ENCODE measurements around the gene GNAS. TPM values are rescaled to one million over a fixed set of nuclear protein-coding genes. Genes with fewer than 3 reads are reported as not detected.
"Not testable (repeated sequence)": the region's sequence is repeated elsewhere in the genome, so short reads cannot be mapped to it uniquely, and the experiment has no call there.

GNAS gene
- total RNA-seq, 1 experiment from 2014 or later = 344 TPM

DNA sequence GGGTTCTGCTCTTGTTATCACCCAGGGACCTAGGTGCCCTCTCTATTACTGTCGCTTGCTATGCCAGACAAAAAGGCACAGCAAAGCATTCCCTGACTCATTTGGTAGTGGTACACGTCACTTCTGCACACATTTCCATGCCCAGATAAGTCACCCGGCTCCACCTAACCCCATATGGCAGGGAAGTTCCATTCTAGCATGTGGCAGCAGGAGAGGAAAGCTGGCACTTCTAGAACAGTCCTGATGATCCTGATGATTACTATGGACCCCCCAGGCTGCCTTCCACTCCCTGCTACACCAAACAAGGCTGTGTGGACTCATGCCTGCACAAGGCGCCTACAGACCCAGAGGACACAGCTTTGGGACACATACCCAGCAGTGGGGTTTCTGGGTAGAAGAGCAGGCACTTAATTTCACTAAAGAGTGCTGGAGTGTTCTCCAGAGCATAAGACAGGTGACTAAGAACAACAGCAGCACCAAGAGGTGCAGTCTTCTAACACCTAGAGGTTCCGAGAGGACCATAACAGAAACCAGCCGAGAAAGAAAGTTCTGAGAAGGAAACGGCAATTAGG is 75.1 kb downstream of the GNAS start:
- DNase-seq (ENCODE audit: low read depth) = peak; percentile 10

DNA sequence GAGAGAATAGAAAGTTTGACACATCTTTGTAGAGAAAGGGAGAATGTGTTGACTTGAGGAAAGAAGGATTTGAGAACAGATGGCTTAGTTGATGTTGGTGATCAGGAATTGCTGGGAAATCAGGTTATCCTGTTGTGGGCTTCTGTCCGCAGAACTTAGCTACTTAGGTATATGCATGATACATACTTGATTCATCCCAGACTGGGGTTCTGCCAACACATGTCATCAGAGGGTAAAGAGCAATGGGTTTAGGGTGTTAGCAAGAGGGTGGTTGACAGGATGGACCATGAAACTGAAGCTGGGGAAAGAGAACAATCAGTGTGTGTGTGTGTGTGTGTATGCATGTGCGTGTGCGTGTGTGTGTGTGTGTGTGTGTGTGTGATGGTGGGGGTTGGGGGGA is 78.0 kb downstream of the GNAS start:
- no peak for DNase-seq (ENCODE audit: low read depth)

DNA sequence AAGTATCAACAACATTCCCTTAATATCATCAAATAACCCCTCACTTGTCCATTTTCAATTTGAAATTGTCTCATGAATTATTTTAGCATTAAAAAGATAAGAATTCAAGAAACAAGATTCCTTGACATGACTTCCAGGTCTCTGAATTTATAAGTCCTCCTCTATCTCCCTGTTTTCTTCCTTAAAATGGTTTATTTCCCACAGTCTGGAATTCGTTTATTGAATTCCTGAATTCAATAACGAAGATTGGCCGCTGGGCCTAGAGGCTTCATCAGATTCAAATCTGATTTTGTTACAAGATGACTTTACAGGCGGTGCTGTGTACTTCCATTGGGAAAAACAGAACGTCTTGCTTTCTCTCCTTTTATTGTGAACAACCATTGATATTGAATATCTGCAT is 79.7 kb downstream of the GNAS start:
- no peak for DNase-seq (ENCODE audit: low read depth)

GRCh38 chr20:58938078-58938477 is 85.6 kb downstream of the GNAS start:
- DNase-seq (ENCODE audit: low read depth) = no peak

- DNase-seq (ENCODE audit: low read depth) = no peak
These were observed 86.0 kb downstream of the GNAS start for GRCh38 chr20:58938541-58938940.

DNA sequence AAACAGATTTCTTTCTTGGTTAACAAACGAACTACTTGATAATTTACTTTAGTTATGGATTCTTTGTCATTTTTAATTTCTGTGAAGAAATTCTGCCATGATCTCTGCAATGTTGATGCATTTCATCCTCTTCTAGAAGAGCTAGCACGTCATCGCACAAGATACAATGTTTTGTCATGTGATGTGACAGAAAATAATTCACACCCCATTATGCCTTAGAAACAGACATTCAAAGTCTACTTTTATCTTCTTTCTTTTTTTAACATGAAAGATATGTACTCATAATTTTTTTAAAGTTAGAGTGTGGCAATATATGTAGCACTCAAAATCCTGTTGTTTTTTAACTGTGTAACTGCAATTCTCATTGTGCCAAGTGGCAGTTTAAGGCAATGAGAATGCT is 89.0 kb downstream of the GNAS start:
- DNase-seq (ENCODE audit: low read depth) = no peak

GRCh38 chr20:58942549-58942948 is 90.0 kb downstream of the GNAS start:
- DNase-seq (ENCODE audit: low read depth) = no peak

GRCh38 chr20:58944610-58945009 is 92.1 kb downstream of the GNAS start:
- no peak for DNase-seq (ENCODE audit: low read depth)

DNA sequence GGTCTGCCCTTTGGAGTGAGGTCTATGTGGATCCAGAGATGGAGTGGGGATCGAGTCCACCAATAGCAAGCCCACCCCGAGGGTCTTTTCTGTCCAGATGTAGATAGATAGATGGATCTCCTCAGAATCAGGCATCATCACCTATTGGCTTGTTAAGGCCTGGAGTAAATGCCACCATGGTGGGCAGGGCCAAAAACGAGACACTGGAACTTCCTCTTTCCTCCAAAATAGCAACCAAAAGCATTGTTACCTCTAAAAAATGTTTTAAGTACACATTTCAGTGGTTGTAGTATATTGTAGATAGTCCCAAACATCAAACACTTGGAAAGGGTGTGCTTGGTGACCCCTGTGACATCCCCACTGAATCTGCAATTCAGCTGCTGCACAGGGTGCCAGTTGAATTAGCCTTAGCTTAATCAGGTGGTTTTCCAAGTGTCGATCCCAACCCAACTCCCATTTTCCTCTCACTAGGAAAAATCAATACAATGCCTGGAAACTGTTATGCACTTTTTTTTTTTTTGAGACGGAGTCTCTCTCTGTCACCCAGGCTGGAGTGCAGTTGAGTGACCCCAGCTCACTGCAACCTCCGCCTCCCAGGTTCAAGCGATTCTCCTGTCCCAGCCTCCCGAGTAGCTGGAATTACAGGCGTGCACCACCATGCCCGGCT is 93.6 kb downstream of the GNAS start:
- no peak for DNase-seq (ENCODE audit: low read depth)

DNA sequence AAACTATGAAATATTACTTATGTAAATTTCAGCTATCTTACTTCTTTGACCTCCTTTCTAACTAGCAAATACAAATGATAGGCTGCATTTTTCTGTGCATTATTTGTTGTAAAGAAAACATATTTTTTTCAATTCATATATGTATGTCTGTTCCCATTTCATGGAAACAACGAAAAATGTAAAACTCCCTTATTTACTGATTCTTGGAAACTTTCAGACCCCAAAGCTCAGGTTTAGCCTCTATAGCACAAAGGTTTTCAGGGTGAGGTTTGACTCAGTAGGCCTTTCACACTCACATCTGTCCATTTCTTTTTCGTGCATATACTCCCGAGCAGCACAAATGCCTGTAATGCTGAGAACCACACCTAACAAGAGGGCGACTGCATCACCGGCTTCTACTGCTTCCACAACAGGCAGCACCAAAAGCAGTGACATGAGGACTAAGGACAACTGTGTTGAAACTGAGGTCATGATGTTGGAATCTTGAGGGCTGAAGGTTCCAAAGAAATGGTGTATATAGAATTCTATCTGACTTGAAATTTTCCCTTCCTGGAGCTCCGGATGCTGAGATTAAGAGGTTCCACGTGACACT is 95.4 kb downstream of the GNAS start:
- not testable (repeated sequence) for DNase-seq (ENCODE audit: low read depth)

DNA sequence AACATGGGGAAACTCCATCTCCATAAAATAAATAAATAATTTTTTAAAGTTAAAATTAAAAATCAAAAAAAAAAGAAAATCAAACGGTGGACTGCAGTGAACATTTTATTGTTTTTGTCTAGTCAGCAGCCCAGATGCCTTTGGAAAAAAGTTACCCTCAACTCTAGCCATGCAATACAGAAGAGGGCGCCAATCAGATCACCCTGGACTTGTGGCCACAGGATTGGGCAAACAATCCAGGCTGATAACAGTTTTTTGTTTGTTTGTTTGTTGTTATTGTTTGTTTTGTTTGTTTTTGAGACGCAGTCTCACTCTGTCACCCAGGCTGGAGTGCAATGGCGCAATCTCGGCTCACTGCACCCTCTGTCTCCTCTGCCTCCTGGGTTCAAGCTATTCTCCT is 98.1 kb downstream of the GNAS start:
- DNase-seq (ENCODE audit: low read depth) = no peak

- DNase-seq (ENCODE audit: low read depth) = no peak
These were observed 100.5 kb downstream of the GNAS start for GRCh38 chr20:58953050-58953449.

DNA sequence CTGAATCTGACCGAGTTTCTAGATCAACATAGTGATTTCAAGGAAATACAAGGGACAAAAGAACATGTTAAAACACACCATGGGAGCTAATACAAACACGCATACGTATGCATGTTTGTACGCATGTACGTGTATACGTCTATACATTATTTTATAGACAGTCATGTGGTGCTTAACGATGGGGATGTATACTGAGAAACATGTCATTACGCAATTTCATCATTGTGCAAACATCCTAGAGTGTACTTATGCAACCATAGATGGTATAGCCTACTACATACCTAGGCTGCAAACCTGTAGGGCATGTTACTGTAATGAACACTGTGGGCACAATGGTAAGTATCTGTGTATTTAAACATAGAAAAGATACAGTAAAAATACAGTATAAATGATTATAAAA is 103.6 kb downstream of the GNAS start:
- no peak for DNase-seq (ENCODE audit: low read depth)

DNA sequence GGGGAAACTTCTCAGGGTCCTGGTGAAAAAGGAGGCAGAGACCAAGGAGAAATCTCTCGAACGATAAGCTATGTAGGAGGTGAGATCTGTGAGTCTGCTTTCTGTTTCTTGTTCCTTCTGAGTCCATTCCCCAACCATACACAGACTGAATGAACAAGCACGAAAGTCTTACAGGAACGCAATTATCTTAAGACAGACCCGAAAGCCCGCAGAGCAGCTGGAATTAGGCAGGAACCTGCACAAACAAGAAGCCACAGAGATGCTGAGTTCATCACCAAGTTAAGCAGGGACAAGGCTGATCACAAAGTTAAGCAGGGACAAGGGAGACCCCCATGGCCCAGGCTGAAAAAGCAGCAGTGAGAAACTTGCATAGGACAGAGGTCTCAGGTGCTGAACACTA is 107.1 kb downstream of the GNAS start:
- no peak for DNase-seq (ENCODE audit: low read depth)

Other genes starting within 250 kb of the GNAS start
- gene STX16, start 201.4 kb upstream of the GNAS start, total RNA-seq (2014; rRNA removed; shearing (Covaris generic)) = 12.1 and 16.0 TPM in 2 replicates
- 3.9 and 6.8 TPM in 2 replicates for gene NPEPL1, start 159.9 kb upstream of the GNAS start, total RNA-seq (2014; rRNA removed; shearing (Covaris generic))
- gene GNAS-AS1, start 1.8 kb upstream of the GNAS start, total RNA-seq (2014; rRNA removed; shearing (Covaris generic)) = 1.3 and 3.1 TPM in 2 replicates
- gene NELFCD, start 128.5 kb downstream of the GNAS start, total RNA-seq (2014; rRNA removed; shearing (Covaris generic)) = 33.6 and 40.3 TPM in 2 replicates
- 82.4 and 127 TPM in 2 replicates for gene CTSZ, start 154.5 kb downstream of the GNAS start, total RNA-seq (2014; rRNA removed; shearing (Covaris generic))
- not detected in 2 replicates for gene TUBB1, start 166.7 kb downstream of the GNAS start, total RNA-seq (2014; rRNA removed; shearing (Covaris generic))
- gene ATP5F1E, start 179.6 kb downstream of the GNAS start, total RNA-seq (2014; rRNA removed; shearing (Covaris generic)) = 26.1 and 44.4 TPM in 2 replicates
- 85.1 and 128 TPM in 2 replicates for gene PRELID3B, start 190.1 kb downstream of the GNAS start, total RNA-seq (2014; rRNA removed; shearing (Covaris generic))